GM12892 (cell line): ENCODE data around the gene PVRIG.
"Not testable (repeated sequence)": the region's sequence is repeated elsewhere in the genome, so short reads cannot be mapped to it uniquely, and the experiment has no call there.

Experiments used
- POLR2A ChIP-seq: IDR thresholded peaks from 2 replicates; pipeline ENCODE4 v1.6.1; 2011; ENCODE audit warnings: low read depth, low read length, control low read depth
- POLR2AphosphoS5 ChIP-seq: IDR thresholded peaks from 2 replicates; pipeline ENCODE4 v1.6.1; 2011; ENCODE audit warnings: low read depth, low read length, control low read depth
- TAF1 ChIP-seq: IDR thresholded peaks from 2 replicates; pipeline ENCODE4 v1.6.1; 2011; ENCODE audit warnings: low read depth, mild to moderate bottlenecking, control low read depth, low read length, borderline replicate concordance

GRCh38 chr7:100270046-100270918, 50.5 kb downstream of the PVRIG start:
- TF ChIP-seq POLR2AphosphoS5, POLR2A, TAF1: not testable (repeated sequence)
